ENCODE data around the gene LYRM4.

Gene LYRM4

DNA sequence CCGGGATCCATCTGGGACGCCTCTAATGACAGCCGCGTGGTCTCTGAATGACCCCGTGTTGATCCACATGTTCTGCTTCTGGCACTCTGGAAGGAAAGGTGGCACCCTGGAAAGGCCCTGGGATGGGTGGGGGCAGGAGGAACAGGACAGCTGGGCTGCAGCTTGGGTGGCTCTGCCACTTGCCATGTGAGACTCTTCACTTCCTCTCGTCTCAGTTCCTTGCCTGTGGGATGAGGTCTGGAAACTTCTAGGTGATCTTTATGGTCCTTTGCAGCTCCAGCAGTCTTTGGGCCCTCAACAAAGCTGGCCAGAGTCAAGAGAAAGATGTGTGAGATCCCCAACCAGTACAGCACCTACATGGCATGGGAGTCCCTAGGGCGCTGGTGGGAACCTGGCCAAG, 149.1 kb downstream of the LYRM4 start:
- no peak for DNase-seq (ENCODE audit: low read depth)
- in situ Hi-C loops (cut with HindIII; ENCODE audit: low sequenced_read_pairs): no loop called here
- no peak overlapping the region for H3K4me3 ChIP-seq (ENCODE audit: low read depth, low read length)
- TF ChIP-seq, protein P1, sequence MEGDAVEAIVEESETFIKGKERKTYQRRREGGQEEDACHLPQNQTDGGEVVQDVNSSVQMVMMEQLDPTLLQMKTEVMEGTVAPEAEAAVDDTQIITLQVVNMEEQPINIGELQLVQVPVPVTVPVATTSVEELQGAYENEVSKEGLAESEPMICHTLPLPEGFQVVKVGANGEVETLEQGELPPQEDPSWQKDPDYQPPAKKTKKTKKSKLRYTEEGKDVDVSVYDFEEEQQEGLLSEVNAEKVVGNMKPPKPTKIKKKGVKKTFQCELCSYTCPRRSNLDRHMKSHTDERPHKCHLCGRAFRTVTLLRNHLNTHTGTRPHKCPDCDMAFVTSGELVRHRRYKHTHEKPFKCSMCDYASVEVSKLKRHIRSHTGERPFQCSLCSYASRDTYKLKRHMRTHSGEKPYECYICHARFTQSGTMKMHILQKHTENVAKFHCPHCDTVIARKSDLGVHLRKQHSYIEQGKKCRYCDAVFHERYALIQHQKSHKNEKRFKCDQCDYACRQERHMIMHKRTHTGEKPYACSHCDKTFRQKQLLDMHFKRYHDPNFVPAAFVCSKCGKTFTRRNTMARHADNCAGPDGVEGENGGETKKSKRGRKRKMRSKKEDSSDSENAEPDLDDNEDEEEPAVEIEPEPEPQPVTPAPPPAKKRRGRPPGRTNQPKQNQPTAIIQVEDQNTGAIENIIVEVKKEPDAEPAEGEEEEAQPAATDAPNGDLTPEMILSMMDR (IDR thresholded peaks at IDR 0.05; ENCODE audit: low read depth, low read length, missing control alignments): no peak

DNA sequence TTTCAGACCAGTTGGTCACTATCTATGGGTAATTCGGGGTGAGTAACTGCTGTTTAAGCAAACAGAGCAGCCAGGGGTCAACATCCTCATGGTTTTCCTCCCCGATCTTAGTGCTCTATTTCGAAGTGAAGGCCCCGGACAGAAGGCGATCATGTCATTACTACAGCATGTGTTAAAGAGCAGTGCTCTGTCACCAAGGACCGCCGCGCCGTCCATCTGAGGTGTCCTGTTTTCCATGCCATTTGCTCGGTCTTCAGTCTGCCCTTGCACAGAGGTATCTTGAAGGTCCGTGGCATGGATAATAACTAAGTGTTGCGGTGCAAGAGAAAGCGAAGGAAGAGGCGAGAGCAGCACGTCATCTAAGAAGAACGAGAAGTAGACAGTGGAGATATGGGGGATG, 150.5 kb downstream of the LYRM4 start:
- TF ChIP-seq, protein P1 (IDR thresholded peaks at IDR 0.05; ENCODE audit: low read depth, low read length, missing control alignments): no peak
- no peak overlapping the region for H3K4me3 ChIP-seq (ENCODE audit: low read depth, low read length)
- no peak for DNase-seq (ENCODE audit: low read depth)
- in situ Hi-C loops (cut with HindIII; ENCODE audit: low sequenced_read_pairs): no loop called here

DNA sequence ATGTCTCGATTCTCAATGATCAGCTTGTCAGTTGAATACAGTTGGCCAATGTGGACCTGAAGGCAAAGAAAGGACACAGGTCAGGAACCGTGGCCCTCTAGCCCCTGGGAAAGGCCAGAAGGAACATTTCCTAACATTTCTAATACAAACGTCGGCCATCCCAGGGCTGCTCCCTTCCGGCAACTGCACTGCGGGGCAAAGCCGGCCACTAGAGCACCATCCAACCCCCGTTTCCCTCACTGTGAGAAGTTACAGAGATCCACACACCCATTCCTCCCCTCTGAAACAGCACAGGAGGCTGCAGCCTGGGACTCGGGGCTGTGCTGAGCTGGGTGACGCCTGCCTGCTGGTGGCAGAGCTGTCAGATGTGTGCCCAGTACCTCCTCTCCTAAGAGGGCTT, 151.3 kb downstream of the LYRM4 start:
- H3K4me3 ChIP-seq (ENCODE audit: low read depth, low read length): no peak overlapping the region
- in situ Hi-C loops (cut with HindIII; ENCODE audit: low sequenced_read_pairs): no loop called here
- no peak for DNase-seq (ENCODE audit: low read depth)
- TF ChIP-seq, protein P1 (IDR thresholded peaks at IDR 0.05; ENCODE audit: low read depth, low read length, missing control alignments): no peak

DNA sequence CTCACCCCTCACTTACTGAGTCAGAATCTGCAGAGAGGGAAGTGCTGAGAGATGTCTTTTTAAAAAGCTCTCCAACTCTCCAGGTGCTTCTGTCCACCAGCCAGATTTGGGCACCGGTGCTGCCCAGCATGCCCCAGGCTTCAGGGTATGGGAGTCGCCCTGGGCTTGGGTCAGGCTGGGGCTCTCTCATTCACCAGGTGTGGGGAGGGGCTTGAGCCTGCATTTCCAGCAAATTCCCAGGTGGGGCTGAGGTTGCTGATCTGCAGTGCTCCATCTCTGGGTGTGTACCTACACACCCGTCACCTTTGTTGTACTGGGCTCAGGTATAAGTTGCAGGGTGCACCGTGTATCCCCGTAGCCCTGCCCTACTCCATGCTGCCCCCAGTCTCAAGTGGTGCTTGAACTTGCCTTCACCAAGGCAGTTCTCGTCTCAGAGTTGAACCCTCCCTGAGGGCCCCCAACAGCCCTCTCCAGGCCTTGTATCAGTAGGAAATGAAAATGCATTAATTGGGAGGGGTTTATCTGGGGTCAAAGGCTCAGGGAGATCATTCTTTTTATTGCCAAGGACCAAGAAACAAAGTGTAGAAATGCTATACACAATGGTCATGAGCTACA, 152.1 kb downstream of the LYRM4 start:
- H3K4me3 ChIP-seq (ENCODE audit: low read depth, low read length): no peak overlapping the region
- in situ Hi-C loops (cut with HindIII; ENCODE audit: low sequenced_read_pairs): no loop called here
- TF ChIP-seq, protein P1 (IDR thresholded peaks at IDR 0.05; ENCODE audit: low read depth, low read length, missing control alignments): no peak
- DNase-seq (ENCODE audit: low read depth): no peak

DNA sequence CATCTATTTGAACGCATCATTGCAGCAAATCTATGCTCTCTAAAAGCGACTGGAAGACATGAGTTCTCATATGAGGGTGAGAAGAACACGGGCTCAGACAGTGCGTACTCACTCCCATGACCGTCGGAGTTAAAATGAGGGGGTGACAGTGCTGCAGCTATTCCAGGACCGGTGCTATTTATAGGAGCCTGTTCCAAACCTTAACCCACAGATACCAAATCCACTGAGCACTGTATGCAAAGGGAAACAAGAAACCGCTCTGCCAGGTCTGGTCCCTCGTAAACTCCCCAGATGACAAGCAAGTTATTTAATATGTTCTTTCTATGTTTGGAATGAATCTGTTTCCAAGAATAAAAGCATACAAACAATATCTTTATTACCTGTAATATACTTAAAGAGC, 152.7 kb downstream of the LYRM4 start:
- TF ChIP-seq, protein P1 (IDR thresholded peaks at IDR 0.05; ENCODE audit: low read depth, low read length, missing control alignments): no peak
- in situ Hi-C loops (cut with HindIII; ENCODE audit: low sequenced_read_pairs): no loop called here
- DNase-seq (ENCODE audit: low read depth): no peak
- no peak overlapping the region for H3K4me3 ChIP-seq (ENCODE audit: low read depth, low read length)

DNA sequence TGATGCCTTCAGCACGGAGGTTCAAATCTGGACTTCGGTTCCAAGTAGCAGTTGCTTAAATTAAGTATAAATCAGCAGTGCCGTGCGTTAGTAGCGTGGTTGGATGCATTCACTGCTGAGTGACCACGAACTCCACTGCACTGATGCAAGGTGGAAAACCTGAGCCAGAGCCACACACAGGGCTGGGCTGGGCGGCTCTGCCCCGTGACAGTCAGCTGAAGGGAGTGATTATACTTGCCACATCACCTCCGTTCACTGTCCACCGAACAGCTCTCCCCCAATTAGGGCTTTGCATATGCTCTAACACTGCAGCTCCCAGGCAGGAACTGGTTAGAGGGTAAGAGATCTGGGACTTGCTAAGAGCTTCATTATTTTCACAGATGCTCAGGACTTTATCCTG, 153.4 kb downstream of the LYRM4 start:
- DNase-seq (ENCODE audit: low read depth): no peak
- in situ Hi-C loops (cut with HindIII; ENCODE audit: low sequenced_read_pairs): no loop called here
- TF ChIP-seq, protein P1 (IDR thresholded peaks at IDR 0.05; ENCODE audit: low read depth, low read length, missing control alignments): no peak
- no peak overlapping the region for H3K4me3 ChIP-seq (ENCODE audit: low read depth, low read length)
